GM18505 (cell line): ENCODE measurements around the gene ATG9A.
"Not testable (repeated sequence)": the region's sequence is repeated elsewhere in the genome, so short reads cannot be mapped to it uniquely, and the experiment has no call there.

Source experiments
- ATAC-seq: cut with Tn5 transposase; IDR thresholded peaks from one replicate; pipeline ENCODE4 v1.9.1; 2021; ENCODE audit not compliant: unreplicated experiment
- POLR2A ChIP-seq: IDR thresholded peaks from 4 replicates; pipeline ENCODE4 v1.6.1; 2011; ENCODE audit warnings: borderline replicate concordance; ENCODE audit not compliant: insufficient read depth, insufficient read length; ENCODE audit errors: extremely low read depth

ATG9A gene

GRCh38 chr2:219229305-219230058 lies at the start of gene ATG9A, which contains the start of gene ANKZF1:
TSS of gene ATG9A (minus strand) at chr2:219229636. CDS start at chr2:219228024, 1,612 bp downstream.
TSS of gene ANKZF1 (plus strand) at chr2:219229806. CDS start at chr2:219230258, 452 bp downstream.
- peak; percentile 84 for TF ChIP-seq POLR2A
- peak; percentile 96 for ATAC-seq

- ATAC-seq: no peak
- no peak for TF ChIP-seq POLR2A
Measured at GRCh38 chr2:219278655-219279150, 49.3 kb upstream of the ATG9A start.

- no peak for ATAC-seq
Measured at GRCh38 chr2:219277703-219278654, 48.5 kb upstream of the ATG9A start.

GRCh38 chr2:219274361-219274921 lies 45.0 kb upstream of the ATG9A start:
- no peak for ATAC-seq
- TF ChIP-seq POLR2A: no peak

More at GRCh38 chr2:219277703-219278654, 48.5 kb upstream of the ATG9A start:
- peak; percentile 49 for TF ChIP-seq POLR2A

GRCh38 chr2:219273937-219274336 lies 44.5 kb upstream of the ATG9A start:
- ATAC-seq: no peak
- TF ChIP-seq POLR2A: no peak

- no peak for ATAC-seq
- TF ChIP-seq POLR2A: no peak
Measured at GRCh38 chr2:219272995-219273394, 43.6 kb upstream of the ATG9A start.

- TF ChIP-seq POLR2A: no peak
- no peak for ATAC-seq
Measured at GRCh38 chr2:219272356-219272755, 42.9 kb upstream of the ATG9A start.

GRCh38 chr2:219271021-219271420 lies 41.6 kb upstream of the ATG9A start:
- no peak for ATAC-seq
- no peak for TF ChIP-seq POLR2A

GRCh38 chr2:219270055-219270372 lies 40.6 kb upstream of the ATG9A start:
- no peak for ATAC-seq

GRCh38 chr2:219269362-219270054 lies 40.1 kb upstream of the ATG9A start:
- ATAC-seq: no peak
- TF ChIP-seq POLR2A: no peak

More at GRCh38 chr2:219270055-219270372, 40.6 kb upstream of the ATG9A start:
- no peak for TF ChIP-seq POLR2A

GRCh38 chr2:219268294-219268693 lies 38.9 kb upstream of the ATG9A start:
- TF ChIP-seq POLR2A: no peak
- no peak for ATAC-seq

GRCh38 chr2:219266886-219267285 lies 37.5 kb upstream of the ATG9A start:
- TF ChIP-seq POLR2A: no peak
- ATAC-seq: no peak

GRCh38 chr2:219266232-219266631 lies 36.8 kb upstream of the ATG9A start:
- no peak for ATAC-seq
- no peak for TF ChIP-seq POLR2A

GRCh38 chr2:219261024-219261855 lies 31.8 kb upstream of the ATG9A start:
- TF ChIP-seq POLR2A: no peak
- no peak for ATAC-seq

GRCh38 chr2:219258942-219259341 lies 29.5 kb upstream of the ATG9A start:
- not testable (repeated sequence) for ATAC-seq
